SK-N-SH (cell line): ENCODE results near the gene ABCA1. TPM values are rescaled to one million over a fixed set of nuclear protein-coding genes. Genes with fewer than 3 reads are reported as not detected.
A peak's percentile ranks its signal among the peaks of the same experiment; 100 is the strongest.

Experiments
- CTCF ChIA-PET: fragments of 300-600, 350-600 bp; formaldehyde crosslinking; extraction: SDS; loops from one replicate; lab custom pipeline; 2021; lab: Yijun Ruan, JAX
- POLR2A ChIA-PET: fragments of 350-600 bp; sonication (Branson Sonifier 250); formaldehyde crosslinking; extraction: SDS; loops from one replicate; lab custom pipeline; 2020; ENCODE audit warnings: antibody characterized with exemption, inconsistent platforms; lab: Yijun Ruan, JAX
- DNase-seq: peaks from one replicate; pipeline ENCODE4 v3.0.0; 2012
- H2AFZ ChIP-seq: fragments of 200-600 bp; sonication (generic); 2 replicates; pipeline ENCODE4 v1.8.1; 2016; ENCODE audit warnings: antibody characterized with exemption, mild to moderate bottlenecking, low read depth
- H3F3A ChIP-seq: fragments of 200-600 bp; sonication (generic); replicated peaks from 2 replicates; pipeline ENCODE3; 2016; ENCODE audit warnings: antibody characterized with exemption, mild to moderate bottlenecking; ENCODE audit not compliant: insufficient read depth
- H3K27ac ChIP-seq, 2 experiments: fragments of 200-500 bp in 1 of 2; fragments of 200-600 bp in 1 of 2; sonication (Bioruptor generic) in 1 of 2; sonication (generic), shearing (Covaris generic) in 1 of 2; 2 replicates each; pipeline versions ENCODE4 v1.5.1 to v1.6.1; 2014 to 2016; ENCODE audit warnings: low read depth in 2 of 2, inconsistent platforms in 1 of 2, low read length in 1 of 2, mild to moderate bottlenecking in 1 of 2, mixed read lengths in 1 of 2
- H3K27me3 ChIP-seq: fragments of 200-600 bp; sonication (generic), shearing (Covaris generic); 2 replicates; pipeline ENCODE4 v1.6.1; 2016; ENCODE audit warnings: mixed run types; ENCODE audit not compliant: insufficient read depth
- H3K36me3 ChIP-seq, 2 experiments: fragments of 200-500 bp in 1 of 2; fragments of 200-600 bp in 1 of 2; sonication (Bioruptor generic) in 1 of 2; sonication (generic) in 1 of 2; replicated peaks in 1 of 2; 2 replicates each; pipeline versions ENCODE3 to v1.5.1; 2014 to 2016; ENCODE audit warnings: low read length in 1 of 2, mild to moderate bottlenecking in 1 of 2; ENCODE audit not compliant: insufficient read depth in 2 of 2, control insufficient read depth in 1 of 2
- H3K4me1 ChIP-seq, 2 experiments: fragments of 200-500 bp in 1 of 2; fragments of 200-600 bp in 1 of 2; sonication (Bioruptor generic) in 1 of 2; sonication (generic), shearing (Covaris generic) in 1 of 2; 2 replicates each; pipeline versions ENCODE4 v1.5.1 to v1.6.1; 2014 to 2016; ENCODE audit warnings: low read depth in 1 of 2, low read length in 1 of 2, mixed run types in 1 of 2; ENCODE audit not compliant: insufficient read depth in 2 of 2, control insufficient read depth in 1 of 2
- H3K4me2 ChIP-seq: fragments of 200-600 bp; sonication (generic), shearing (Covaris generic); 2 replicates; pipeline ENCODE4 v1.6.1; 2017; ENCODE audit warnings: mixed run types
- H3K4me3 ChIP-seq, 2 experiments: fragments of 200-500 bp in 1 of 2; fragments of 200-600 bp in 1 of 2; sonication (Bioruptor generic) in 1 of 2; sonication (generic), shearing (Covaris generic) in 1 of 2; 2 replicates each; pipeline versions ENCODE4 v1.5.1 to v1.8.1; 2014 to 2016; ENCODE audit warnings: low read depth in 2 of 2, inconsistent platforms in 1 of 2, low read length in 1 of 2, mild to moderate bottlenecking in 1 of 2, mixed read lengths in 1 of 2, moderate library complexity in 1 of 2
- H3K79me2 ChIP-seq: fragments of 200-600 bp; sonication (generic); 2 replicates; pipeline ENCODE4 v1.8.1; 2017; ENCODE audit warnings: mild to moderate bottlenecking; ENCODE audit not compliant: insufficient read depth
- H3K9ac ChIP-seq: fragments of 200-600 bp; sonication (generic); 2 replicates; pipeline ENCODE4 v1.6.1; 2017; ENCODE audit warnings: mixed run types
- H3K9me2 ChIP-seq: fragments of 200-600 bp; sonication (generic); 2 replicates; pipeline ENCODE4 v1.6.1; 2017; ENCODE audit warnings: mixed run types
- H3K9me3 ChIP-seq: fragments of 200-600 bp; sonication (generic); 2 replicates; pipeline ENCODE4 v1.6.1; 2017; ENCODE audit warnings: mixed run types, mild to moderate bottlenecking, moderate library complexity
- H4K20me1 ChIP-seq: fragments of 200-600 bp; sonication (generic); 2 replicates; pipeline ENCODE4 v1.6.1; 2017; ENCODE audit warnings: mild to moderate bottlenecking, mixed run types; ENCODE audit not compliant: insufficient read depth
- CHD2 ChIP-seq: fragments of 150-350 bp; IDR thresholded peaks from 2 replicates; pipeline ENCODE4 v1.6.1; 2018; ENCODE audit warnings: low read length; ENCODE audit not compliant: partially characterized antibody
- ELF1 ChIP-seq: IDR thresholded peaks from 2 replicates; pipeline ENCODE4 v1.4.0; 2012
- EP300 ChIP-seq, 2 experiments: IDR thresholded peaks; 2 replicates each; pipeline versions ENCODE4 v1.4.0 to v1.6.1; 2012; ENCODE audit warnings: borderline replicate concordance in 1 of 2, low read depth in 1 of 2, low read length in 1 of 2
- EZH2phosphoT487 ChIP-seq: fragments of 200-600 bp; sonication (generic); IDR thresholded peaks from 2 replicates; pipeline ENCODE4 v1.6.1; 2017; ENCODE audit warnings: low read depth, mixed run types, mild to moderate bottlenecking, antibody characterized with exemption, moderate library complexity, borderline replicate concordance
- FOXJ3 ChIP-seq: sonication (generic); formaldehyde crosslinking; IDR thresholded peaks from 2 replicates; pipeline ENCODE4 v1.5.1; 2020; ENCODE audit warnings: mild to moderate bottlenecking, missing genetic modification reagents
- FOXM1 ChIP-seq: IDR thresholded peaks from 2 replicates; pipeline ENCODE4 v1.4.0; 2012; ENCODE audit warnings: low read depth, mild to moderate bottlenecking
- GABPA ChIP-seq: IDR thresholded peaks from 2 replicates; pipeline ENCODE4 v1.4.0; 2012; ENCODE audit warnings: low read depth, mild to moderate bottlenecking
- GATA2 ChIP-seq: sonication (generic); formaldehyde crosslinking; IDR thresholded peaks from 2 replicates; pipeline ENCODE4 v1.5.0; 2020; ENCODE audit warnings: mild to moderate bottlenecking, missing genetic modification reagents
- MAX ChIP-seq: IDR thresholded peaks from 2 replicates; pipeline ENCODE4 v1.4.0; 2012; ENCODE audit warnings: low read depth
- NFIC ChIP-seq: IDR thresholded peaks from 2 replicates; pipeline ENCODE4 v1.4.0; 2012; ENCODE audit warnings: borderline replicate concordance
- PBX3 ChIP-seq: IDR thresholded peaks from 2 replicates; pipeline ENCODE4; 2012
- RAD21 ChIP-seq: IDR thresholded peaks from 2 replicates; pipeline ENCODE4 v1.6.1; 2012; ENCODE audit warnings: mild to moderate bottlenecking, low read length
- RCOR1 ChIP-seq: fragments of 150-350 bp; IDR thresholded peaks from 2 replicates; pipeline ENCODE4 v1.6.1; 2017; ENCODE audit warnings: antibody characterized with exemption, low read length
- REST ChIP-seq: IDR thresholded peaks from 2 replicates; pipeline ENCODE4 v1.6.1; 2012; ENCODE audit warnings: mild to moderate bottlenecking, low read depth, low read length, moderate library complexity
- SIN3A ChIP-seq: IDR thresholded peaks from 2 replicates; pipeline ENCODE4 v1.6.1; 2012; ENCODE audit warnings: low read depth, mild to moderate bottlenecking, low read length, moderate library complexity, borderline replicate concordance
- SMC3 ChIP-seq: IDR thresholded peaks from 2 replicates; pipeline ENCODE4 v1.6.1; 2012; ENCODE audit warnings: low read depth, low read length, improper control_type of control experiment
- TCF12 ChIP-seq: IDR thresholded peaks from 2 replicates; pipeline ENCODE4 v1.4.0; 2012
- USF2 ChIP-seq: fragments of 150-350 bp; IDR thresholded peaks from 2 replicates; pipeline ENCODE4 v1.6.1; 2017; ENCODE audit warnings: antibody characterized with exemption, low read length, low read depth, borderline replicate concordance
- ZBTB33 ChIP-seq: IDR thresholded peaks from 2 replicates; pipeline ENCODE4 v1.4.0; 2012; ENCODE audit warnings: low read depth, borderline replicate concordance
- WGBS: methylation state at CpG from one replicate; pipeline ENCODE4 v1.1.6; 2017; ENCODE audit warnings: low lambda C conversion rate; 5-methylcytosine and 5-hydroxymethylcytosine counted together
- polyA plus RNA-seq, 3 experiments: library from polyadenylated mRNA; depleted of rRNA; stranded (reverse); fragments of >200 nt; gene quantifications; 2 replicates each; pipeline ENCODE4 v1.2.3, GENCODE V29; 2012

The ABCA1 gene
- polyA plus RNA-seq, 1 of the 3 experiments (the other 2 are of a cell fraction): 5.3 TPM

- TF ChIP-seq REST (no peak), CHD2 (peak; percentile 80)
These were observed 40.3 kb upstream of the ABCA1 start (continued) for GRCh38 chr9:104968025-104968982.

- Histone ChIP-seq H3K27me3 (no peaks in the 10 kb centered on the region), H2AFZ (no peak overlapping the region), H3F3A (no peaks in the 10 kb centered on the region), H3K79me2 (no peaks in the 10 kb centered on the region), H3K9me3 (no peaks in the 10 kb centered on the region), H3K4me3 (no peak overlapping the region), H3K4me1 (peaks cover 0 to 3% of the 10 kb centered on the region in 2 experiments; a peak in 1 of 4 replicates), H3K9ac (no peak overlapping the region), H3K4me2 (no peak overlapping the region), H4K20me1 (no peaks in the 10 kb centered on the region), H3K27ac (no peak overlapping the region), H3K9me2 (no peaks in the 10 kb centered on the region), H3K36me3 (no peaks in the 10 kb centered on the region)
- CTCF ChIA-PET: no interaction called here
- TF ChIP-seq EP300 (IDR thresholded peaks at IDR 0.05; ENCODE audit: borderline replicate concordance in 1 of 2, low read depth in 1 of 2, low read length in 1 of 2) (no peak), MAX (no peak), CHD2 (no peak), RCOR1 (no peak), PBX3 (no peak), RAD21 (no peak), FOXJ3 (CRISPR knock-in tag) (no peak), NFIC (no peak), SMC3 (no peak), GABPA (no peak), EZH2phosphoT487 (no peak), TCF12 (no peak), SIN3A (no peak), FOXM1 (no peak), GATA2 (CRISPR knock-in tag) (no peak), ZBTB33 (no peak), USF2 (no peak), ELF1 (no peak)
- POLR2A ChIA-PET: no interaction called here
- 89% methylated on average over 6 of the region's 6 CpGs for WGBS
- DNase-seq: no peak
These were observed 35.1 kb upstream of the ABCA1 start for GRCh38 chr9:104963076-104963475.
